Fibroblast of lung (primary cell): ENCODE measurements around the gene CEP72.
"Not testable (repeated sequence)": the region's sequence is repeated elsewhere in the genome, so short reads cannot be mapped to it uniquely, and the experiment has no call there.

Source experiments
- EZH2 ChIP-seq: IDR thresholded peaks from 2 replicates; pipeline ENCODE4 v1.5.1; 2012; ENCODE audit warnings: low read length, control low read depth, mild to moderate bottlenecking; ENCODE audit errors: missing control alignments
- TF ChIP-seq, protein P1 (sequence below), 2 donors: IDR thresholded peaks in 1 of 2; conservative IDR thresholded peaks in 1 of 2; 1 replicate in 1 of 2; 2 replicates in 1 of 2; pipeline ENCODE4 v1.5.1; 2011 to 2012; ENCODE audit warnings: low read length in 2 of 2, control low read depth in 1 of 2, inconsistent platforms in 1 of 2, low read depth in 1 of 2, mild to moderate bottlenecking in 1 of 2

DNA sequence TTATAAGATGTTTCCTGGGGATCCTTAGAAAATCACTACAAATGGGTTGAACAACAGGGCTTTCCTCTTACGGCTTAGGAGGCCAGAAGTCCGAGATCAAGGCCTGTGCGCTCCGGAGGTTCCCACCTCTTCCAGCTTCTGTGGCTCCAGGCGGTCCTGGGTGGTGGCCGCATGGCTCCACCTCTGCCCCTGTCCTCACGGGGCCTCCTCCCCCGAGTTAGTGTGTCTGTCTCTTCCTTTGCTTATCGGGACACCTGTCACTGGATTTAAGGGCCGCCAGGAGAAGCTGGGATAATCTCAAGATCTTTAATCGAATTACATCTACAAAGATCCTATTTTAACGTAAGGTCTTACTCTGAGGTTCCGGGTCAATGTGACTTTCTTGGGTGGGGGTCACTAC is 83.3 kb downstream of the CEP72 start:
- TF ChIP-seq, protein P1, sequence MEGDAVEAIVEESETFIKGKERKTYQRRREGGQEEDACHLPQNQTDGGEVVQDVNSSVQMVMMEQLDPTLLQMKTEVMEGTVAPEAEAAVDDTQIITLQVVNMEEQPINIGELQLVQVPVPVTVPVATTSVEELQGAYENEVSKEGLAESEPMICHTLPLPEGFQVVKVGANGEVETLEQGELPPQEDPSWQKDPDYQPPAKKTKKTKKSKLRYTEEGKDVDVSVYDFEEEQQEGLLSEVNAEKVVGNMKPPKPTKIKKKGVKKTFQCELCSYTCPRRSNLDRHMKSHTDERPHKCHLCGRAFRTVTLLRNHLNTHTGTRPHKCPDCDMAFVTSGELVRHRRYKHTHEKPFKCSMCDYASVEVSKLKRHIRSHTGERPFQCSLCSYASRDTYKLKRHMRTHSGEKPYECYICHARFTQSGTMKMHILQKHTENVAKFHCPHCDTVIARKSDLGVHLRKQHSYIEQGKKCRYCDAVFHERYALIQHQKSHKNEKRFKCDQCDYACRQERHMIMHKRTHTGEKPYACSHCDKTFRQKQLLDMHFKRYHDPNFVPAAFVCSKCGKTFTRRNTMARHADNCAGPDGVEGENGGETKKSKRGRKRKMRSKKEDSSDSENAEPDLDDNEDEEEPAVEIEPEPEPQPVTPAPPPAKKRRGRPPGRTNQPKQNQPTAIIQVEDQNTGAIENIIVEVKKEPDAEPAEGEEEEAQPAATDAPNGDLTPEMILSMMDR (conservative IDR thresholded peaks at IDR 0.05 in 1 of 2, IDR thresholded peaks at IDR 0.05 in 1 of 2; ENCODE audit: low read depth in 1 of 2, low read length in 2 of 2): not testable (repeated sequence)
- TF ChIP-seq EZH2: not testable (repeated sequence)
